Thyroid gland (tissue), 4 donors: ENCODE measurements around the gene PDCD4. TPM values are rescaled to one million over a fixed set of nuclear protein-coding genes. Genes with fewer than 3 reads are reported as not detected.

Experiments
- DNase-seq, 2 donors: peaks; one replicate each; pipeline ENCODE4 v3.0.0-alpha.2; 2019
- H3K27ac ChIP-seq, 3 donors: fragments of 200-600 bp; sonication (generic); 1 replicate in 2 of 3; 2 replicates in 1 of 3; pipeline ENCODE4 v1.5.1; 2016 to 2019; ENCODE audit warnings: mild to moderate bottlenecking in 1 of 3, moderate library complexity in 1 of 3
- H3K27me3 ChIP-seq: fragments of 200-600 bp; sonication (generic); one replicate; pipeline ENCODE4 v1.5.1; 2019
- H3K36me3 ChIP-seq, 2 donors: fragments of 200-600 bp; sonication (generic); one replicate each; pipeline ENCODE4 v1.5.1; 2016 to 2019
- H3K4me1 ChIP-seq, 2 donors: fragments of 200-600 bp; sonication (generic); one replicate each; pipeline ENCODE4 v1.5.1; 2017 to 2019
- H3K4me3 ChIP-seq, 3 donors: fragments of 200-600 bp; sonication (generic); replicated peaks in 1 of 3; 1 replicate in 2 of 3; 2 replicates in 1 of 3; pipeline ENCODE4 v1.5.1; 2016; ENCODE audit warnings: mild to moderate bottlenecking in 1 of 3
- H3K9me3 ChIP-seq: fragments of 200-600 bp; sonication (generic); one replicate; pipeline ENCODE4 v1.5.1; 2017
- CTCF ChIP-seq, 6 experiments: fragments of 200-600 bp in 3 of 6; fragments of 450-650 bp in 3 of 6; sonication (generic) in 3 of 6; IDR thresholded peaks; one replicate each; pipeline ENCODE4 v1.5.1; 2016 to 2019; ENCODE audit warnings: antibody characterized with exemption in 6 of 6, mild to moderate bottlenecking in 2 of 6, inconsistent platforms in 1 of 6, moderate library complexity in 1 of 6
- POLR2A ChIP-seq, 2 donors: fragments of 450-650 bp; IDR thresholded peaks; one replicate each; pipeline ENCODE4 v1.6.1; 2017; ENCODE audit warnings: antibody characterized with exemption in 2 of 2, mild to moderate bottlenecking in 2 of 2, moderate library complexity in 1 of 2
- WGBS, 2 donors: methylation state at CpG; one replicate each; pipeline ENCODE4 v1.1.5; 2017; 5-methylcytosine and 5-hydroxymethylcytosine counted together
- intact Hi-C: fragments of 100-400 bp; cut with DNase I; formaldehyde crosslinking; loops from one replicate; pipeline ENCODE4 v1.15.1; 2023
- total RNA-seq, 4 donors: library from RNA; depleted of rRNA; stranded (reverse); fragments of >200 nt; gene quantifications; one replicate each; pipeline ENCODE4 v1.2.3, GENCODE V29; 2016

Gene PDCD4
- total RNA-seq, 4 donors from 2014 or later: 188 to 340 (median 256) TPM

- intact Hi-C loops: no loop called here
- WGBS, 2 donors: 85 to 90% methylated on average over 6 of the region's 6 CpGs
- TF ChIP-seq CTCF (IDR thresholded peaks at IDR 0.05) (no peak), POLR2A (IDR thresholded peaks at IDR 0.05) (no peak)
- H3K9me3 ChIP-seq: no peaks in the 10 kb centered on the region
- no peaks in the 10 kb centered on the region for H3K36me3 ChIP-seq
- H3K4me3 ChIP-seq: no peak overlapping the region
- H3K27me3 ChIP-seq: no peaks in the 10 kb centered on the region
- no peak overlapping the region for H3K27ac ChIP-seq
- peaks cover 63 to 65% of the 10 kb centered on the region in 2 donors for H3K4me1 ChIP-seq
- no peak for DNase-seq
Observed at GRCh38 chr10:110861930-110862649, 9.6 kb upstream of the PDCD4 start.

GRCh38 chr10:110862961-110863360, 8.8 kb upstream of the PDCD4 start:
- no peaks in the 10 kb centered on the region for H3K27me3 ChIP-seq
- no peak overlapping the region for H3K4me3 ChIP-seq
- intact Hi-C loops: no loop called here
- no peak for DNase-seq
- WGBS, 2 donors: 91 to 94% methylated on average over 6 of the region's 6 CpGs
- no peaks in the 10 kb centered on the region for H3K9me3 ChIP-seq
- TF ChIP-seq CTCF (IDR thresholded peaks at IDR 0.05) (no peak), POLR2A (IDR thresholded peaks at IDR 0.05) (no peak)
- H3K4me1 ChIP-seq: peaks cover 60 to 66% of the 10 kb centered on the region in 2 donors
- H3K36me3 ChIP-seq: no peaks in the 10 kb centered on the region
- H3K27ac ChIP-seq: no peak overlapping the region

- Histone ChIP-seq H3K9me3 (no peaks in the 10 kb centered on the region), H3K36me3 (no peaks in the 10 kb centered on the region), H3K27me3 (no peaks in the 10 kb centered on the region), H3K4me3 (no peak overlapping the region), H3K27ac (peak overlapping the region in 1 of 3 donors; percentile 92), H3K4me1 (peaks cover 56 to 66% of the 10 kb centered on the region in 2 donors)
- DNase-seq: no peak
- intact Hi-C loops: no loop called here
- TF ChIP-seq POLR2A (IDR thresholded peaks at IDR 0.05): no peak
- no peak for TF ChIP-seq CTCF (IDR thresholded peaks at IDR 0.05)
Observed at GRCh38 chr10:110863361-110863760, 8.4 kb upstream of the PDCD4 start.

- H3K36me3 ChIP-seq: no peaks in the 10 kb centered on the region
- H3K27ac ChIP-seq: peak overlapping the region in 2 of 3 donors; percentile 87 to 92
- no peak for TF ChIP-seq POLR2A (IDR thresholded peaks at IDR 0.05)
- TF ChIP-seq CTCF (IDR thresholded peaks at IDR 0.05): no peak
- H3K4me3 ChIP-seq: no peak overlapping the region
- DNase-seq: no peak
- peaks cover 54 to 70% of the 10 kb centered on the region in 2 donors for H3K4me1 ChIP-seq
- intact Hi-C loops: no loop called here
- 97 to 100% methylated on average over 2 of the region's 2 CpGs for WGBS, 2 donors
- no peaks in the 10 kb centered on the region for H3K27me3 ChIP-seq
- H3K9me3 ChIP-seq: no peaks in the 10 kb centered on the region
Observed at GRCh38 chr10:110863956-110864355, 7.8 kb upstream of the PDCD4 start.

- 46 to 52% methylated on average over 6 of the region's 6 CpGs for WGBS, 2 donors
- Histone ChIP-seq H3K4me3 (no peak overlapping the region), H3K36me3 (no peaks in the 10 kb centered on the region), H3K27me3 (no peaks in the 10 kb centered on the region), H3K27ac (peak overlapping the region; percentile 87 to 92 (median 87)), H3K4me1 (peaks cover 48 to 63% of the 10 kb centered on the region in 2 donors), H3K9me3 (no peaks in the 10 kb centered on the region)
- DNase-seq: no peak
- no peak for TF ChIP-seq CTCF (IDR thresholded peaks at IDR 0.05)
- peak in 1 of 2 donors; percentile 16 for TF ChIP-seq POLR2A (IDR thresholded peaks at IDR 0.05)
- intact Hi-C loops: no loop called here
Observed at GRCh38 chr10:110864662-110865140, 7.0 kb upstream of the PDCD4 start.
